HepG2 (cell line): ENCODE measurements around the gene REM2. TPM values are rescaled to one million over a fixed set of nuclear protein-coding genes. Genes with fewer than 3 reads are reported as not detected.

Source experiments
- CBX2 ChIP-seq, 2 experiments: fragments of 200-600 bp in 1 of 2; sonication (generic); formaldehyde crosslinking in 1 of 2; IDR thresholded peaks; 2 replicates each; pipeline versions ENCODE4 v1.7.0 to v1.8.1; 2018 to 2022; ENCODE audit warnings: low read depth in 2 of 2, low read length in 1 of 2, mild to moderate bottlenecking in 1 of 2, missing genetic modification reagents in 1 of 2
- GABPB1 ChIP-seq: IDR thresholded peaks from 2 replicates; pipeline ENCODE4 v1.6.1; 2016; ENCODE audit warnings: mild to moderate bottlenecking, missing genetic modification reagents, moderate library complexity, missing compliant biosample characterization
- HCFC1 ChIP-seq: fragments of 150-350 bp; IDR thresholded peaks from 2 replicates; pipeline ENCODE4 v1.6.1; 2014; ENCODE audit warnings: low read depth, low read length
- HMG20A ChIP-seq: IDR thresholded peaks from 2 replicates; pipeline ENCODE4 v1.6.1; 2016; ENCODE audit warnings: borderline replicate concordance
- KDM5B ChIP-seq: sonication (generic); formaldehyde crosslinking; IDR thresholded peaks from 2 replicates; pipeline ENCODE4 v1.4.0; 2020; ENCODE audit warnings: missing genetic modification reagents, mild to moderate bottlenecking, borderline replicate concordance
- NBN ChIP-seq: fragments of 450-650 bp; conservative IDR thresholded peaks from 2 replicates; pipeline ENCODE4 v1.6.1; 2017
- U2AF1 ChIP-seq: fragments of 200-400 bp; formaldehyde crosslinking; optimal IDR thresholded peaks from 2 replicates; pipeline ENCODE3; 2017; ENCODE audit warnings: mild to moderate bottlenecking, low read depth, low read length
- XBP1 ChIP-seq: sonication (generic); formaldehyde crosslinking; IDR thresholded peaks from 2 replicates; pipeline ENCODE4 v1.5.0; 2020; ENCODE audit warnings: missing genetic modification reagents
- ZMYM3 ChIP-seq: sonication (generic); formaldehyde crosslinking; IDR thresholded peaks from 2 replicates; pipeline ENCODE4 v1.5.1; 2020; ENCODE audit warnings: mild to moderate bottlenecking, missing genetic modification reagents
- ZNF17 ChIP-seq: sonication (generic); formaldehyde crosslinking; IDR thresholded peaks from 2 replicates; pipeline ENCODE4 v1.5.0; 2020; ENCODE audit warnings: mild to moderate bottlenecking, missing genetic modification reagents
- ZNF337 ChIP-seq: sonication (generic); formaldehyde crosslinking; IDR thresholded peaks from 2 replicates; pipeline ENCODE4 v1.5.1; 2020; ENCODE audit warnings: missing genetic modification reagents, low read depth, mild to moderate bottlenecking, borderline replicate concordance
- ZNF567 ChIP-seq: sonication (generic); formaldehyde crosslinking; IDR thresholded peaks from 2 replicates; pipeline ENCODE4 v1.8.1; 2023; ENCODE audit warnings: mild to moderate bottlenecking, missing genetic modification reagents, borderline replicate concordance
- ZNF589 ChIP-seq: sonication (generic); formaldehyde crosslinking; conservative IDR thresholded peaks from 2 replicates; pipeline ENCODE4 v1.8.0; 2022; ENCODE audit warnings: mild to moderate bottlenecking, moderate library complexity, missing genetic modification reagents
- ZNF619 ChIP-seq: sonication (generic); formaldehyde crosslinking; IDR thresholded peaks from 2 replicates; pipeline ENCODE4 v1.4.0; 2020; ENCODE audit warnings: mild to moderate bottlenecking, missing genetic modification reagents
- ZSCAN20 ChIP-seq: sonication (generic); formaldehyde crosslinking; IDR thresholded peaks from 2 replicates; pipeline ENCODE4 v1.4.0; 2020; ENCODE audit warnings: missing genetic modification reagents, mild to moderate bottlenecking, borderline replicate concordance
- ZSCAN31 ChIP-seq: sonication (generic); formaldehyde crosslinking; IDR thresholded peaks from 2 replicates; pipeline ENCODE4 v1.5.0; 2020; ENCODE audit warnings: low read depth, mild to moderate bottlenecking, missing genetic modification reagents
- polyA plus RNA-seq, 8 experiments: library from polyadenylated mRNA; depleted of rRNA in 3 of 8; stranded (reverse) in 7 of 8; unstranded in 1 of 8; fragments of >200 nt; fragmentation: Illumina TruSeq in 4 of 8; extraction: Trizol in 4 of 8; gene quantifications; 2 replicates each; pipeline versions ENCODE4 v1.2.1 to v1.2.3, GENCODE V29; 2011 to 2016; ENCODE audit warnings: low read depth in 4 of 8, missing spikeins in 1 of 8, mixed read lengths in 1 of 8; ENCODE audit not compliant: insufficient read depth in 1 of 8
- total RNA-seq, 5 experiments: library from RNA; depleted of rRNA; stranded (reverse); fragments of >200 nt; fragmentation: Illumina TruSeq; extraction: Trizol; gene quantifications; 2 replicates each; pipeline ENCODE4 v1.2.3, GENCODE V29; 2016; ENCODE audit warnings: low read depth in 1 of 5
- TF ChIP-seq, protein P1 (sequence below): sonication (generic); formaldehyde crosslinking; IDR thresholded peaks from 2 replicates; pipeline ENCODE4 v1.4.0; 2020; ENCODE audit warnings: mild to moderate bottlenecking, missing genetic modification reagents, borderline replicate concordance
- TF ChIP-seq, protein P2 (sequence below): sonication (generic); formaldehyde crosslinking; IDR thresholded peaks from 2 replicates; pipeline ENCODE4 v1.4.0; 2020; ENCODE audit warnings: missing genetic modification reagents
- TF ChIP-seq, protein P3 (sequence below): sonication (generic); formaldehyde crosslinking; IDR thresholded peaks from 2 replicates; pipeline ENCODE4 v1.4.0; 2020; ENCODE audit warnings: mild to moderate bottlenecking, missing genetic modification reagents

REM2 gene
- total and polyA plus RNA-seq, 2 of the 13 experiments (the other 11 are each of a cell fraction or from before 2014, with no cell fraction given), result 0.20 TPM; not detected in 1

DNA sequence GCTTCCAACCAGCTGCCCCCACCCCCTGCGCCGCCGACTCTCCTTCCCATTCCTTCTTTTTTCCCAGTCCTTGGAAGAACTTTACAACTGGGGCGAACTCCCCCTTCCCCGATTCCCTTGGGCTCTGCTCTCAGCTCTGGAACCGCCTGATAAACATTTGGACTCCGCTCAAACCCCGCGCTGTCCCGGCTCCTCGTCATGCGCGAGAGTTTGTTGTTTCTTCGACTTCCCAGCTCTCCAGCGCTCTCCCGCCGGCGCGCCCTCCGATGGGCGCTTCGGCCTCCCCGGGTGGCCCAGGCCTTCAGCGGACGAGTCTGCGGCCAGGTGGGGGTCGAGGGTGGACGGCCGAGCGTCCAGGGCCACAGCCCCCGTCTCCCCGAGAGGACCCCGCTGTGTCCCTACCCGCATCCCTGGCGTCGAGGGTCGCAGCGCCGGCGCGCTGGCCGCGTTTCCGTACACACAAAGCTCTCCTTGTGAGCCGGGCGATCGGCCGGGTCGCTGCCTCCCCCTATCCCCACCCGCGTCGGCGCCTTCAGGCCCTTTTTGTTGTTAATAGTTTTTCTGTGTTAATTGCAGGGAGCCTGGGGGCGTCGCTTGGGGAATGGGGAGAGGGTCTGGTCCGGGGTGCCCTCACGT, 45.8 kb upstream of the REM2 start (continued):
- TF ChIP-seq XBP1 (CRISPR knock-in tag) (no peak), ZNF17 (CRISPR knock-in tag) (no peak), ZSCAN20 (CRISPR knock-in tag) (no peak; the same call in 1 of the 2 replicates), CBX2 (IDR thresholded peaks at IDR 0.05; ENCODE audit: low read depth, low read length) (no peak), CBX2 (CRISPR knock-in tag; IDR thresholded peaks at IDR 0.05; ENCODE audit: low read depth) (0 out of 2 replicates have a peak, but pooled peaks have one; percentile 48), ZNF567 (CRISPR knock-in tag) (no peak), ZNF337 (CRISPR knock-in tag) (no peak), ZSCAN31 (CRISPR knock-in tag) (no peak), ZNF619 (CRISPR knock-in tag) (no peak; the same call in 1 of the 2 replicates), HMG20A (CRISPR knock-in tag) (no peak), KDM5B (CRISPR knock-in tag) (peak; percentile 66; the same call in 1 of the 2 replicates), ZMYM3 (CRISPR knock-in tag) (no peak; the same call in 1 of the 2 replicates), GABPB1 (CRISPR knock-in tag) (peak; percentile 76; the same call in 1 of the 2 replicates), HCFC1 (no peak), U2AF1 (no peak), ZNF589 (CRISPR knock-in tag) (no peak), NBN (no peak)
- TF ChIP-seq, protein P1, sequence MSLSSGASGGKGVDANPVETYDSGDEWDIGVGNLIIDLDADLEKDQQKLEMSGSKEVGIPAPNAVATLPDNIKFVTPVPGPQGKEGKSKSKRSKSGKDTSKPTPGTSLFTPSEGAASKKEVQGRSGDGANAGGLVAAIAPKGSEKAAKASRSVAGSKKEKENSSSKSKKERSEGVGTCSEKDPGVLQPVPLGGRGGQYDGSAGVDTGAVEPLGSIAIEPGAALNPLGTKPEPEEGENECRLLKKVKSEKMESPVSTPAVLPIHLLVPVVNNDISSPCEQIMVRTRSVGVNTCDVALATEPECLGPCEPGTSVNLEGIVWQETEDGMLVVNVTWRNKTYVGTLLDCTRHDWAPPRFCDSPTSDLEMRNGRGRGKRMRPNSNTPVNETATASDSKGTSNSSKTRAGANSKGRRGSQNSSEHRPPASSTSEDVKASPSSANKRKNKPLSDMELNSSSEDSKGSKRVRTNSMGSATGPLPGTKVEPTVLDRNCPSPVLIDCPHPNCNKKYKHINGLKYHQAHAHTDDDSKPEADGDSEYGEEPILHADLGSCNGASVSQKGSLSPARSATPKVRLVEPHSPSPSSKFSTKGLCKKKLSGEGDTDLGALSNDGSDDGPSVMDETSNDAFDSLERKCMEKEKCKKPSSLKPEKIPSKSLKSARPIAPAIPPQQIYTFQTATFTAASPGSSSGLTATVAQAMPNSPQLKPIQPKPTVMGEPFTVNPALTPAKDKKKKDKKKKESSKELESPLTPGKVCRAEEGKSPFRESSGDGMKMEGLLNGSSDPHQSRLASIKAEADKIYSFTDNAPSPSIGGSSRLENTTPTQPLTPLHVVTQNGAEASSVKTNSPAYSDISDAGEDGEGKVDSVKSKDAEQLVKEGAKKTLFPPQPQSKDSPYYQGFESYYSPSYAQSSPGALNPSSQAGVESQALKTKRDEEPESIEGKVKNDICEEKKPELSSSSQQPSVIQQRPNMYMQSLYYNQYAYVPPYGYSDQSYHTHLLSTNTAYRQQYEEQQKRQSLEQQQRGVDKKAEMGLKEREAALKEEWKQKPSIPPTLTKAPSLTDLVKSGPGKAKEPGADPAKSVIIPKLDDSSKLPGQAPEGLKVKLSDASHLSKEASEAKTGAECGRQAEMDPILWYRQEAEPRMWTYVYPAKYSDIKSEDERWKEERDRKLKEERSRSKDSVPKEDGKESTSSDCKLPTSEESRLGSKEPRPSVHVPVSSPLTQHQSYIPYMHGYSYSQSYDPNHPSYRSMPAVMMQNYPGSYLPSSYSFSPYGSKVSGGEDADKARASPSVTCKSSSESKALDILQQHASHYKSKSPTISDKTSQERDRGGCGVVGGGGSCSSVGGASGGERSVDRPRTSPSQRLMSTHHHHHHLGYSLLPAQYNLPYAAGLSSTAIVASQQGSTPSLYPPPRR (CRISPR knock-in tag), result no peak
- TF ChIP-seq, protein P2, sequence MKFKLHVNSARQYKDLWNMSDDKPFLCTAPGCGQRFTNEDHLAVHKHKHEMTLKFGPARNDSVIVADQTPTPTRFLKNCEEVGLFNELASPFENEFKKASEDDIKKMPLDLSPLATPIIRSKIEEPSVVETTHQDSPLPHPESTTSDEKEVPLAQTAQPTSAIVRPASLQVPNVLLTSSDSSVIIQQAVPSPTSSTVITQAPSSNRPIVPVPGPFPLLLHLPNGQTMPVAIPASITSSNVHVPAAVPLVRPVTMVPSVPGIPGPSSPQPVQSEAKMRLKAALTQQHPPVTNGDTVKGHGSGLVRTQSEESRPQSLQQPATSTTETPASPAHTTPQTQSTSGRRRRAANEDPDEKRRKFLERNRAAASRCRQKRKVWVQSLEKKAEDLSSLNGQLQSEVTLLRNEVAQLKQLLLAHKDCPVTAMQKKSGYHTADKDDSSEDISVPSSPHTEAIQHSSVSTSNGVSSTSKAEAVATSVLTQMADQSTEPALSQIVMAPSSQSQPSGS (CRISPR knock-in tag), result no peak
- TF ChIP-seq, protein P3, sequence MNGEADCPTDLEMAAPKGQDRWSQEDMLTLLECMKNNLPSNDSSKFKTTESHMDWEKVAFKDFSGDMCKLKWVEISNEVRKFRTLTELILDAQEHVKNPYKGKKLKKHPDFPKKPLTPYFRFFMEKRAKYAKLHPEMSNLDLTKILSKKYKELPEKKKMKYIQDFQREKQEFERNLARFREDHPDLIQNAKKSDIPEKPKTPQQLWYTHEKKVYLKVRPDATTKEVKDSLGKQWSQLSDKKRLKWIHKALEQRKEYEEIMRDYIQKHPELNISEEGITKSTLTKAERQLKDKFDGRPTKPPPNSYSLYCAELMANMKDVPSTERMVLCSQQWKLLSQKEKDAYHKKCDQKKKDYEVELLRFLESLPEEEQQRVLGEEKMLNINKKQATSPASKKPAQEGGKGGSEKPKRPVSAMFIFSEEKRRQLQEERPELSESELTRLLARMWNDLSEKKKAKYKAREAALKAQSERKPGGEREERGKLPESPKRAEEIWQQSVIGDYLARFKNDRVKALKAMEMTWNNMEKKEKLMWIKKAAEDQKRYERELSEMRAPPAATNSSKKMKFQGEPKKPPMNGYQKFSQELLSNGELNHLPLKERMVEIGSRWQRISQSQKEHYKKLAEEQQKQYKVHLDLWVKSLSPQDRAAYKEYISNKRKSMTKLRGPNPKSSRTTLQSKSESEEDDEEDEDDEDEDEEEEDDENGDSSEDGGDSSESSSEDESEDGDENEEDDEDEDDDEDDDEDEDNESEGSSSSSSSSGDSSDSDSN (CRISPR knock-in tag), result peak; percentile 88
